Nephron (organoid): ENCODE data around the gene LIMCH1.

Source experiments
- H3K27ac Mint-ChIP-seq, 3 experiments: 2 replicates each; pipeline ENCODE4 v1.8.0; 2020; ENCODE audit warnings: mixed read lengths in 3 of 3, mild to moderate bottlenecking in 2 of 3, moderate library complexity in 1 of 3
- H3K27me3 Mint-ChIP-seq: 2 replicates; pipeline ENCODE4 v1.8.0; 2021; ENCODE audit warnings: low read depth, mild to moderate bottlenecking, moderate library complexity, mixed read lengths
- H3K36me3 Mint-ChIP-seq: 2 replicates; pipeline ENCODE4 v1.8.0; 2020; ENCODE audit warnings: low read depth, mixed read lengths
- H3K4me1 Mint-ChIP-seq: 2 replicates; pipeline ENCODE4 v1.8.0; 2020; ENCODE audit warnings: mixed read lengths
- H3K4me3 Mint-ChIP-seq, 3 experiments: 2 replicates each; pipeline ENCODE4 v1.8.0; 2020; ENCODE audit warnings: mild to moderate bottlenecking in 3 of 3, mixed read lengths in 3 of 3, moderate library complexity in 2 of 3
- H3K9me3 Mint-ChIP-seq: 2 replicates; pipeline ENCODE4 v1.8.0; 2020; ENCODE audit warnings: mixed read lengths
- CTCF ChIP-seq, 3 experiments: fragments of 200-600 bp; sonication (generic); IDR thresholded peaks; one replicate each; pipeline ENCODE4 v1.5.0; 2021; ENCODE audit warnings: antibody characterized with exemption in 3 of 3; ENCODE audit not compliant: unreplicated experiment in 3 of 3

LIMCH1 gene

DNA sequence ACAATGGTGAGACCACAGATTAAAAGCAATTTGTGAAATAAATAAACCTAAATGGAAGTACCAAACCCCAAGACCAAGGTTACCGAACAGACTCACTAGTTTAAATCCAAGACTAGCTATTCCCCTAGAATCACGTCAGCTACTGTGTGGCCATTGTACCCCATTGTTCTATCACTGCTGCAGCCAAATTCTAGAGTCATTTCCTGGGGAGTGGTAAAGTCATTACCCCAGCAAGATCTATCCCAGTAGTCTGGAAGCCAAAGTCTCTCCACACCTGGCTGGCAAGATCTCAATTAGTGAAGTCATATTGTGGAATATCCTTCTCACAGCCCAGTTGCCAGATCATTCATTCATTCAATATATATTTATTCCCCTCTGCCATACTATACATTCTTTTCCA, 143.1 kb downstream of the LIMCH1 start:
- peaks cover 5% of the 10 kb centered on the region for H3K27me3 Mint-ChIP-seq
- H3K4me3 Mint-ChIP-seq, result no peak overlapping the region
- H3K27ac Mint-ChIP-seq, result no peak overlapping the region
- H3K9me3 Mint-ChIP-seq, result no peaks in the 10 kb centered on the region
- H3K4me1 Mint-ChIP-seq, result no peaks in the 10 kb centered on the region
- peaks cover 80% of the 10 kb centered on the region for H3K36me3 Mint-ChIP-seq
- TF ChIP-seq CTCF (IDR thresholded peaks at IDR 0.05; ENCODE audit: unreplicated experiment in 3 of 3), result no peak

GRCh38 chr4:41683326-41683725, 145.4 kb downstream of the LIMCH1 start:
- no peaks in the 10 kb centered on the region for H3K4me1 Mint-ChIP-seq
- peaks cover 89% of the 10 kb centered on the region for H3K36me3 Mint-ChIP-seq
- TF ChIP-seq CTCF (IDR thresholded peaks at IDR 0.05; ENCODE audit: unreplicated experiment in 3 of 3), result no peak
- no peak overlapping the region for H3K4me3 Mint-ChIP-seq
- H3K27ac Mint-ChIP-seq, result peak overlapping the region in 1 of 3 experiments; percentile 45
- H3K9me3 Mint-ChIP-seq, result no peaks in the 10 kb centered on the region
- H3K27me3 Mint-ChIP-seq, result peaks cover under 1% of the 10 kb centered on the region

GRCh38 chr4:41686893-41687292, 148.9 kb downstream of the LIMCH1 start:
- Mint-ChIP-seq H3K4me3 (no peak overlapping the region), H3K36me3 (peaks cover 76% of the 10 kb centered on the region), H3K4me1 (no peaks in the 10 kb centered on the region), H3K27ac (no peak overlapping the region), H3K27me3 (no peaks in the 10 kb centered on the region), H3K9me3 (no peaks in the 10 kb centered on the region)
- TF ChIP-seq CTCF (IDR thresholded peaks at IDR 0.05; ENCODE audit: unreplicated experiment in 3 of 3), result no peak

GRCh38 chr4:41687971-41688370, 150.0 kb downstream of the LIMCH1 start:
- TF ChIP-seq CTCF (IDR thresholded peaks at IDR 0.05; ENCODE audit: unreplicated experiment in 3 of 3), result no peak
- H3K27ac Mint-ChIP-seq, result no peak overlapping the region

DNA sequence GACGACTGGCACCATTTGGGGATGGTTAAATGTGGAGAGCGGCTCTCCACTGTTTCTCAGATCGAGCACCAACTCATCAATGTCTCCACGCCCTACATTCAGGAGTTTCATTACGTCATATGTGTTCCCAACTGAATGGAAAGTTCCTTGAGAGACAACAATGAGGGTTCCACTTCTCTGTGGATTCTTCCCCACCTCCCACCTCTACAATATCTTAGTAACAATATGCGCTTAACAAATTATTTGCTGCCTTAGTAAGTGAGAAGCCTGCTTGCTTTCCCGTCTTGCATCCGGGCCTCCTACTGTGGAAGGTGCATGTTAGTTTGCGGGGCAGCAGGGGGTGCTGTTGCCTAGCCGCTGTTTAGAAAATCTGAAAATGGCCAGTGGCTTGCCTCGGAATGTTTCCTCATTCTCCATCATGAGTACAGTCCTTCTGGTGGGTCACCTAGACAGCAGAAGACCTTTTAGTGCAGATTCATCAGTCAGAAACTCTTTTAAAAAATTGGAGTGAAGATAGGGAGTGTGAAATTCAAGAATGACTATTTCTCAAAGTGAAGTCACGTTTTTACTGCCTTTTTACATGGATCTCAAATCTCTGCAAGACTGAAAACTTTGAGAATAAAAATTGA, 154.9 kb downstream of the LIMCH1 start:
- Mint-ChIP-seq H3K36me3 (peaks cover 41% of the 10 kb centered on the region), H3K27me3 (no peaks in the 10 kb centered on the region), H3K4me3 (no peak overlapping the region), H3K9me3 (no peaks in the 10 kb centered on the region), H3K27ac (no peak overlapping the region), H3K4me1 (no peaks in the 10 kb centered on the region)
- peak; percentile 89 to 93 (median 90) for TF ChIP-seq CTCF (IDR thresholded peaks at IDR 0.05; ENCODE audit: unreplicated experiment in 3 of 3)

More at GRCh38 chr4:41687971-41688370, 150.0 kb downstream of the LIMCH1 start:
- no peaks in the 10 kb centered on the region for H3K27me3 Mint-ChIP-seq
- H3K9me3 Mint-ChIP-seq, result no peaks in the 10 kb centered on the region
- H3K4me3 Mint-ChIP-seq, result no peak overlapping the region
- peaks cover 68% of the 10 kb centered on the region for H3K36me3 Mint-ChIP-seq
- no peaks in the 10 kb centered on the region for H3K4me1 Mint-ChIP-seq

DNA sequence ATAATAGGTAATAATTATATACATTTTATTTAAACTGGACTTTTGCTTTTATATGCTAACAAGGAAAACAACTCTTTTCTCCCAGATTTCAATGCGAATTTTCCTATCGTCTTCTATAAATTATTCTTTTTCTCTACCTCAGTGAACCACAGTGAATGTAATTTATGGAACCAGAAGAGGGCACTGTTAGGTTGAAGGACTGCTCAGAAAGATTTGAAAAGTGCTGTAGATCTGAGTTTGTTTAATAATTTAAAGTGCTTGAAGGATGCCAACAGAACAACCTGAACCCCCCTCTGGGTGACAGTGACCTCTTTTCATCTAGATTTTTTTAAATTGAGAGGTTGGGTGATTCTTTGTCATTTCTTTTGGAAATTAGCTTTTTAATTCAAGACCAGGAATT, 155.7 kb downstream of the LIMCH1 start:
- Mint-ChIP-seq H3K4me1 (no peaks in the 10 kb centered on the region), H3K27me3 (no peaks in the 10 kb centered on the region), H3K4me3 (no peak overlapping the region), H3K36me3 (peaks cover 39% of the 10 kb centered on the region), H3K27ac (no peak overlapping the region), H3K9me3 (no peaks in the 10 kb centered on the region)
- TF ChIP-seq CTCF (IDR thresholded peaks at IDR 0.05; ENCODE audit: unreplicated experiment in 3 of 3), result peak; percentile 55 to 63 (median 59)
